ENCODE data around the gene FOXK2. TPM values are rescaled to one million over a fixed set of nuclear protein-coding genes. Genes with fewer than 3 reads are reported as not detected.

Gene FOXK2
- total RNA-seq, 2 experiments from 2014 or later, result 76.2 to 144 TPM

DNA sequence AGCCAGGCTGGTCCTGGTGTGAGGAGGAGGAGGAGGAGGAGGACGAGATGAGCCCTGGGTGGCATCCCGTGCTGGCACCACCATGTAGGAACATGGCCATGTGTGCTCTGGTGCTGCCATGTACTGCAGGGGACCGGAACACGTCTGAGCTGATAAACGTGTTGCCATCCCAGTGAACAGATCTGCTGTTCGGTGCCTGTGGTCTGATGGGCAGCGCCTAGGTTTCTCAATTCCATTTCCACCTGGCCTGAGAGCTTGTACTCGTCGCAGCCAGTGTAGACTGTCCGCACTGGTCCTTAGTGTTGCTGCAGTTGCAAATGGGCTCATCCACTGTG, 28.4 kb upstream of the FOXK2 start:
- Histone ChIP-seq H3K36me3 (ENCODE audit: insufficient read depth, low read length) (peaks cover 30% of the 10 kb centered on the region; the same call in 1 of the 2 replicates), H3K27ac (ENCODE audit: low read depth, low read length, poor library complexity, severe bottlenecking) (no peak overlapping the region), H3K9me2 (ENCODE audit: insufficient read depth, low read length) (no peaks in the 10 kb centered on the region), H3K79me2 (ENCODE audit: insufficient read depth, low read depth, low read length) (no peaks in the 10 kb centered on the region), H3K4me3 (ENCODE audit: low read depth, low read length, poor library complexity, severe bottlenecking) (no peak overlapping the region), H3K9me3 (ENCODE audit: low read length) (no peaks in the 10 kb centered on the region), H2AFZ (ENCODE audit: low read length) (no peak overlapping the region), H3K4me1 (ENCODE audit: insufficient read depth, low read length, poor library complexity, severe bottlenecking) (peaks cover 45% of the 10 kb centered on the region), H4K20me1 (ENCODE audit: insufficient read depth, low read length) (no peaks in the 10 kb centered on the region), H3K4me2 (ENCODE audit: low read length) (no peak overlapping the region)
- ChIA-PET POLR2A (no interaction called here), CTCF (ENCODE audit: unreplicated experiment) (no interaction called here)
- intact Hi-C loops (cut with micrococcal nuclease; ENCODE audit: unreplicated experiment), result loop anchor here (10.0 kb wide), 1 partner anchor 196 kb away; no protein-coding TSS in a partner anchor
- no peak for DNase-seq (ENCODE audit: low spot score)
- BruUV-seq (replicated peaks), result no TSS peak
- TF ChIP-seq, protein P1, sequence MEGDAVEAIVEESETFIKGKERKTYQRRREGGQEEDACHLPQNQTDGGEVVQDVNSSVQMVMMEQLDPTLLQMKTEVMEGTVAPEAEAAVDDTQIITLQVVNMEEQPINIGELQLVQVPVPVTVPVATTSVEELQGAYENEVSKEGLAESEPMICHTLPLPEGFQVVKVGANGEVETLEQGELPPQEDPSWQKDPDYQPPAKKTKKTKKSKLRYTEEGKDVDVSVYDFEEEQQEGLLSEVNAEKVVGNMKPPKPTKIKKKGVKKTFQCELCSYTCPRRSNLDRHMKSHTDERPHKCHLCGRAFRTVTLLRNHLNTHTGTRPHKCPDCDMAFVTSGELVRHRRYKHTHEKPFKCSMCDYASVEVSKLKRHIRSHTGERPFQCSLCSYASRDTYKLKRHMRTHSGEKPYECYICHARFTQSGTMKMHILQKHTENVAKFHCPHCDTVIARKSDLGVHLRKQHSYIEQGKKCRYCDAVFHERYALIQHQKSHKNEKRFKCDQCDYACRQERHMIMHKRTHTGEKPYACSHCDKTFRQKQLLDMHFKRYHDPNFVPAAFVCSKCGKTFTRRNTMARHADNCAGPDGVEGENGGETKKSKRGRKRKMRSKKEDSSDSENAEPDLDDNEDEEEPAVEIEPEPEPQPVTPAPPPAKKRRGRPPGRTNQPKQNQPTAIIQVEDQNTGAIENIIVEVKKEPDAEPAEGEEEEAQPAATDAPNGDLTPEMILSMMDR (conservative IDR thresholded peaks at IDR 0.05; ENCODE audit: low read length), result no peak
- TF ChIP-seq EZH2phosphoT487 (IDR thresholded peaks at IDR 0.05; ENCODE audit: borderline replicate concordance, low read depth, low read length), result no peak

DNA sequence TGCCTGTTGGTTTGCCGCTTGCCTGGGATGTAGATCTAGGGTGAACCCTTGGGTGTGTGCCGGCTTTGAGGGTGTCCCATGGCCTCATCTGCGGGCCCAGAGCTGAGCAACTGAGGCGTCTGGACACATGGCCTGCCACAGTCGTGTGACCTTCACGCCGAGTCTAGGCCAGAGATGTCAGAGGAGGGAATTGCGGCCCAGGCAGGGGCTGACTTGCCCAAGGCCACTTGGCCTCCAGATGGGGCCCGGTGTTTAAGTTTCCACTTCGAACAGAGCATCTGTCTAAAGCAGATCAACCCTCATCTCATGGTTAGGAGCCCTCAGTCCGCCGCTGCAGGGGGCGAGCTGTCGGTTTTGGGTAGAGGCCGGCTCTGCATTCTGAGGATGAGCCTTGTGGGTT, 28.0 kb upstream of the FOXK2 start:
- H3K79me2 ChIP-seq (ENCODE audit: insufficient read depth, low read depth, low read length), result no peaks in the 10 kb centered on the region
- H3K9me3 ChIP-seq (ENCODE audit: low read length), result no peaks in the 10 kb centered on the region
- H4K20me1 ChIP-seq (ENCODE audit: insufficient read depth, low read length), result no peaks in the 10 kb centered on the region
- peaks cover 49% of the 10 kb centered on the region for H3K4me1 ChIP-seq (ENCODE audit: insufficient read depth, low read length, poor library complexity, severe bottlenecking)
- no peak for TF ChIP-seq EZH2phosphoT487 (IDR thresholded peaks at IDR 0.05; ENCODE audit: borderline replicate concordance, low read depth, low read length)
- TF ChIP-seq, protein P1 (conservative IDR thresholded peaks at IDR 0.05; ENCODE audit: low read length), result no peak
- intact Hi-C loops (cut with micrococcal nuclease; ENCODE audit: unreplicated experiment), result loop anchor here (10.0 kb wide), 1 partner anchor 197 kb away; no protein-coding TSS in a partner anchor
- no peaks in the 10 kb centered on the region for H3K9me2 ChIP-seq (ENCODE audit: insufficient read depth, low read length)
- CTCF ChIA-PET (ENCODE audit: unreplicated experiment), result no interaction called here
- no TSS peak for BruUV-seq (replicated peaks)
- H3K27ac ChIP-seq (ENCODE audit: low read depth, low read length, poor library complexity, severe bottlenecking), result no peak overlapping the region
- H3K4me3 ChIP-seq (ENCODE audit: low read depth, low read length, poor library complexity, severe bottlenecking), result no peak overlapping the region
- no peak overlapping the region for H2AFZ ChIP-seq (ENCODE audit: low read length)
- POLR2A ChIA-PET, result interaction anchor here (0.8 kb wide), 1 partner anchor 61 kb away, joined by 3 read pairs; no protein-coding TSS in a partner anchor
- no peak overlapping the region for H3K4me2 ChIP-seq (ENCODE audit: low read length)
- no peak for DNase-seq (ENCODE audit: low spot score)
- H3K36me3 ChIP-seq (ENCODE audit: insufficient read depth, low read length), result peaks cover 27% of the 10 kb centered on the region; the same call in 1 of the 2 replicates

DNA sequence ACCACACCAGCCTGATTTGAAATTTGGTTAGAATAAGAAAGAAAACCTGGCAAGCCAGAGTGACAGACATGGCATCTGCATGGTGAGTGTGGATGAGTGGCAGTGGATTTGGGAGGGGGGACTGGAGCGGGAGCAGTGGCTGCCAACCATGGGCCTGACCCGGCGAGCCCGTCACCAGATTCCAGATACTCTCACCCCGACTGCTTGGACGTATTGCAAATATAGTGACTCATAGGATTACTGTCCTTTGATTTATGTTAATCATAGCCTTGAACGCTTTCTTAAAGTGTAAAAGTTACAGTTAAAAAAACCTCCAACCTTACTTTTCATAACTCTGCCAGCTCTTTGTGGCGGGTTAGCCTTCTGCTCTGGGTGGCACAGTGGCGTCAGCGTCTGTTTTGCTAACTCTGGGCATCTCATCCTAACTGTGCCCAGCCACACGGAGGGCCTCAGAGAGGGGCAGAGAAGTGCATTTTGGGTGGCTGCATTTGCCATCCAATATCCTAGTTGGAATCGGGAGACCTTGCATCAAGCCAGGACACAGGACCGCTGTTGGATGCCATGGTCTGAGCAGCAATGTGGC, 26.8 kb upstream of the FOXK2 start:
- no peak overlapping the region for H3K4me2 ChIP-seq (ENCODE audit: low read length)
- DNase-seq (ENCODE audit: low spot score), result no peak
- no peaks in the 10 kb centered on the region for H3K79me2 ChIP-seq (ENCODE audit: insufficient read depth, low read depth, low read length)
- no peaks in the 10 kb centered on the region for H4K20me1 ChIP-seq (ENCODE audit: insufficient read depth, low read length)
- H3K9me2 ChIP-seq (ENCODE audit: insufficient read depth, low read length), result no peaks in the 10 kb centered on the region
- H3K4me3 ChIP-seq (ENCODE audit: low read depth, low read length, poor library complexity, severe bottlenecking), result no peak overlapping the region
- no peak overlapping the region for H3K27ac ChIP-seq (ENCODE audit: low read depth, low read length, poor library complexity, severe bottlenecking)
- H3K36me3 ChIP-seq (ENCODE audit: insufficient read depth, low read length), result peaks cover 18% of the 10 kb centered on the region; the same call in 1 of the 2 replicates
- POLR2A ChIA-PET, result interaction anchor here (0.6 to 1.1 kb wide), 4 partner anchors 22 to 195 kb away, joined by 3 to 7 read pairs (median 4); no protein-coding TSS in a partner anchor
- TF ChIP-seq, protein P1 (conservative IDR thresholded peaks at IDR 0.05; ENCODE audit: low read length), result no peak
- H3K4me1 ChIP-seq (ENCODE audit: insufficient read depth, low read length, poor library complexity, severe bottlenecking), result peaks cover 58% of the 10 kb centered on the region
- H3K9me3 ChIP-seq (ENCODE audit: low read length), result no peaks in the 10 kb centered on the region
- intact Hi-C loops (cut with micrococcal nuclease; ENCODE audit: unreplicated experiment), result loop anchor here (10.0 kb wide), 1 partner anchor 198 kb away; no protein-coding TSS in a partner anchor
- no TSS peak for BruUV-seq (replicated peaks)
- CTCF ChIA-PET (ENCODE audit: unreplicated experiment), result interaction anchor here (0.6 to 1.2 kb wide), 5 partner anchors 12 to 141 kb away, joined by 3 to 7 read pairs (median 4); no protein-coding TSS in a partner anchor
- H2AFZ ChIP-seq (ENCODE audit: low read length), result no peak overlapping the region
